ENCODE measurements around the gene ZDHHC18. TPM values are rescaled to one million over a fixed set of nuclear protein-coding genes. Genes with fewer than 3 reads are reported as not detected.

Gene ZDHHC18
- total and polyA plus RNA-seq, 2 donors (not counting 1 experiment from before 2014, with no cell fraction given): 6.3 to 16.9 TPM

DNA sequence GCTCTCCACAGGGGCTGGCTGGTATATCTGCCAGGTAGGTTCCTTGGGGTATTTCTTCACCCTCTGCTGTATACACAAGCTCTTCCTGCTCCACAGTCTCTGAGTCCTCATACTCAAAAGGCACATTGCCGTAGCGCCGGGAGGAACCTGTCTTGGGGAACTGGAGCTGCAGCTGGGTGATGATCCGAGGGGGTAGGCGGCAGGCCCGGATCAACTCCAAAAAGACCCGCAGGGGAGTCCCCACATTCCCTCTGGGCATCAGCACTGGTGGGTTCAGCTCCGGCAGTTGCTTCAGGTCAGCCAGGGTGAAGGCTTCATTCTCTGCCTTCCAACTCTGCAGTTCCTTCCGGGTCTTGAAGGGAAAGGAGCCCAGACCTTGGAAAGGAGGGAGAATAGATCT, 70.9 kb downstream of the ZDHHC18 start:
- Histone ChIP-seq H3K4me1 (ENCODE audit: control insufficient read depth, extremely low read depth, insufficient read depth, low read length) (peaks cover 6% of the 10 kb centered on the region), H3K4me2 (ENCODE audit: extremely low read depth, insufficient read depth, low read length) (no peak overlapping the region), H3K27me3 (ENCODE audit: control insufficient read depth, insufficient read depth, low read length) (no peaks in the 10 kb centered on the region), H3K9ac (ENCODE audit: insufficient read depth, low read length) (no peak overlapping the region), H2AFZ (ENCODE audit: low read length) (no peak overlapping the region), H3K4me3 (replicated peaks in 1 of 4; ENCODE audit: control extremely low read depth in 1 of 4, insufficient read depth in 1 of 4, low read depth in 3 of 4, low read length in 4 of 4) (no peak overlapping the region), H3K27ac (ENCODE audit: insufficient read depth, low read length) (no peak overlapping the region), H4K20me1 (ENCODE audit: control insufficient read depth, extremely low read depth, insufficient read depth, low read length) (no peaks in the 10 kb centered on the region), H3K79me2 (ENCODE audit: control insufficient read depth, insufficient read depth, low read length) (peaks cover 20% of the 10 kb centered on the region), H3K9me3 (ENCODE audit: control insufficient read depth, insufficient read depth, low read depth, low read length) (no peaks in the 10 kb centered on the region), H3K36me3 (ENCODE audit: control insufficient read depth, insufficient read depth, low read length) (peaks cover 10% of the 10 kb centered on the region)
- no peak for TF ChIP-seq CTCF (conservative IDR thresholded peaks at IDR 0.05 in 1 of 2, IDR thresholded peaks at IDR 0.05 in 1 of 2; ENCODE audit: low read depth in 1 of 2, low read length in 2 of 2)
- no peak for TF ChIP-seq EZH2 (IDR thresholded peaks at IDR 0.05; ENCODE audit: low read length, missing control alignments)
- DNase-seq (ENCODE audit: low read depth in 2 of 2): no peak

GRCh38 chr1:26900001-26900814, 73.7 kb downstream of the ZDHHC18 start, which contains the start of gene GPATCH3:
TSS of gene GPATCH3 (minus strand) at chr1:26900467. CDS start at chr1:26900442, 25 bp downstream.
- Histone ChIP-seq H3K36me3 (ENCODE audit: control insufficient read depth, insufficient read depth, low read length) (peaks cover 2% of the 10 kb centered on the region), H2AFZ (ENCODE audit: low read length) (peak within 1 kb of the TSS; percentile 77), H3K4me1 (ENCODE audit: control insufficient read depth, extremely low read depth, insufficient read depth, low read length) (peaks cover 6% of the 10 kb centered on the region), H3K27ac (ENCODE audit: insufficient read depth, low read length) (peak within 1 kb of the TSS; percentile 84), H3K9ac (ENCODE audit: insufficient read depth, low read length) (peak within 1 kb of the TSS; percentile 88), H4K20me1 (ENCODE audit: control insufficient read depth, extremely low read depth, insufficient read depth, low read length) (no peaks in the 10 kb centered on the region), H3K79me2 (ENCODE audit: control insufficient read depth, insufficient read depth, low read length) (peaks cover 20% of the 10 kb centered on the region), H3K9me3 (ENCODE audit: control insufficient read depth, insufficient read depth, low read depth, low read length) (no peaks in the 10 kb centered on the region), H3K27me3 (ENCODE audit: control insufficient read depth, insufficient read depth, low read length) (no peaks in the 10 kb centered on the region), H3K4me2 (ENCODE audit: extremely low read depth, insufficient read depth, low read length) (peak within 1 kb of the TSS; percentile 83), H3K4me3 (replicated peaks in 1 of 4; ENCODE audit: control extremely low read depth in 1 of 4, insufficient read depth in 1 of 4, low read depth in 3 of 4, low read length in 4 of 4) (peak within 1 kb of the TSS; percentile 89 to 99 (median 94))
- DNase-seq (ENCODE audit: low read depth in 2 of 2): peak; percentile 82 to 95
- TF ChIP-seq CTCF (conservative IDR thresholded peaks at IDR 0.05 in 1 of 2, IDR thresholded peaks at IDR 0.05 in 1 of 2; ENCODE audit: low read depth in 1 of 2, low read length in 2 of 2) (no peak), EZH2 (IDR thresholded peaks at IDR 0.05; ENCODE audit: low read length, missing control alignments) (no peak)

DNA sequence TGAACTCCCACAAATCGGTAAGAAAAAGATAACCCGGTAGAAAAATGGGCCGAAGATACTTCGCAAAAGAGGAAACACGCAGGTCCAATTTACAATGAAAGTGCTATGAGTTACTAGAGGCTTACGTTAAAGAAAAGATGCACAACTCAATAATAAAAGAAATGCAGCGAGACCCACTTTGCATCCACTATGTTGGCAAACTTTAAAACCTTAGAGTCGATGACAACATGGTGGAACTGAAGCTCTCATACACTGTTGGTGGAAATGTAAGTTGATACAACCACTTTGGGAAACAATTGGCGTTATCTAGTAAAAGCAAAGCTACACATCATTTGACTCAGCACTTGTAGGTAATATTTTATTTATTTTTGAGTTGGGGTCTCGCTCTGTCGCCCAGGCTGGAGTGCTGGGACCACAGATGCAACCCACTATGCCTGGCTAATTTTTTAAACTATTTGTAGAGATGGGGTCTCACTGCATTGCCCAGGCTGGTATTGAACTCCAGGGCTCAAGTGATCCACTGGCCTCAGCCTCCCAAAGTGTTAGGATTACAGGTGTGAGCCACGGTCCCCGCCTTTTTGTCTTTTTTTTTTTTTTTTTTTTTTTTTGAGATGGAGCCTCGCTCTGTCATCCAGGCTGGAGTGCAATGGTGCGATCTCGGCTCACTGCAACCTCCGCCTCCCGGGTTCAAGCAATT, 74.5 kb downstream of the ZDHHC18 start:
- peaks cover 20% of the 10 kb centered on the region for H3K79me2 ChIP-seq (ENCODE audit: control insufficient read depth, insufficient read depth, low read length)
- H3K4me1 ChIP-seq (ENCODE audit: control insufficient read depth, extremely low read depth, insufficient read depth, low read length): peaks cover 6% of the 10 kb centered on the region
- peak overlapping the region; percentile 77 for H2AFZ ChIP-seq (ENCODE audit: low read length)
- no peaks in the 10 kb centered on the region for H3K27me3 ChIP-seq (ENCODE audit: control insufficient read depth, insufficient read depth, low read length)
- H3K4me2 ChIP-seq (ENCODE audit: extremely low read depth, insufficient read depth, low read length): peak overlapping the region; percentile 60
- no peak for DNase-seq (ENCODE audit: low read depth in 2 of 2)
- peak overlapping the region; percentile 84 for H3K27ac ChIP-seq (ENCODE audit: insufficient read depth, low read length)
- no peaks in the 10 kb centered on the region for H4K20me1 ChIP-seq (ENCODE audit: control insufficient read depth, extremely low read depth, insufficient read depth, low read length)
- H3K4me3 ChIP-seq (replicated peaks in 1 of 4; ENCODE audit: control extremely low read depth in 1 of 4, insufficient read depth in 1 of 4, low read depth in 3 of 4, low read length in 4 of 4): peak overlapping the region; percentile 89 to 99 (median 94)
- H3K36me3 ChIP-seq (ENCODE audit: control insufficient read depth, insufficient read depth, low read length): peaks cover 2% of the 10 kb centered on the region
- no peaks in the 10 kb centered on the region for H3K9me3 ChIP-seq (ENCODE audit: control insufficient read depth, insufficient read depth, low read depth, low read length)
- TF ChIP-seq EZH2 (IDR thresholded peaks at IDR 0.05; ENCODE audit: low read length, missing control alignments): no peak
- no peak for TF ChIP-seq CTCF (conservative IDR thresholded peaks at IDR 0.05 in 1 of 2, IDR thresholded peaks at IDR 0.05 in 1 of 2; ENCODE audit: low read depth in 1 of 2, low read length in 2 of 2)
- peak overlapping the region; percentile 88 for H3K9ac ChIP-seq (ENCODE audit: insufficient read depth, low read length)
